Smooth muscle cell (in vitro differentiated cells): ENCODE data around the gene CAMK1D. TPM values are rescaled to one million over a fixed set of nuclear protein-coding genes. Genes with fewer than 3 reads are reported as not detected.
"Not testable (repeated sequence)": the region's sequence is repeated elsewhere in the genome, so short reads cannot be mapped to it uniquely, and the experiment has no call there.

Experiments used
- DNase-seq: peaks from one replicate; lab custom pipeline; 2025; ENCODE audit not compliant: unreplicated experiment; lab: John Stamatoyannopoulos, UW
- H2AFZ ChIP-seq: fragments of 200-600 bp; sonication (generic); 2 replicates; pipeline ENCODE4 v1.6.0; 2016; ENCODE audit warnings: antibody characterized with exemption, low read depth, mild to moderate bottlenecking
- H3F3A ChIP-seq: fragments of 200-600 bp; sonication (generic); 2 replicates; pipeline ENCODE4 v1.6.0; 2017; ENCODE audit warnings: antibody characterized with exemption, low read depth
- H3K27ac ChIP-seq: fragments of 200-600 bp; sonication (generic); 2 replicates; pipeline ENCODE4 v1.5.1; 2016; ENCODE audit warnings: low read depth, mild to moderate bottlenecking
- H3K27me3 ChIP-seq: fragments of 200-600 bp; sonication (generic); 2 replicates; pipeline ENCODE4 v1.6.1; 2016; ENCODE audit warnings: low read depth, mild to moderate bottlenecking
- H3K36me3 ChIP-seq: fragments of 200-600 bp; sonication (generic); 2 replicates; pipeline ENCODE4 v1.5.1; 2016; ENCODE audit warnings: low read depth
- H3K4me1 ChIP-seq: fragments of 200-600 bp; sonication (generic); 2 replicates; pipeline ENCODE4 v1.5.1; 2016; ENCODE audit warnings: low read depth
- H3K4me2 ChIP-seq: fragments of 200-600 bp; sonication (generic); 2 replicates; pipeline ENCODE4 v1.6.0; 2016; ENCODE audit warnings: mild to moderate bottlenecking
- H3K4me3 ChIP-seq: fragments of 200-600 bp; sonication (generic); 2 replicates; pipeline ENCODE4 v1.5.1; 2016; ENCODE audit warnings: mild to moderate bottlenecking
- H3K79me2 ChIP-seq: fragments of 200-600 bp; sonication (generic); 2 replicates; pipeline ENCODE4 v1.6.0; 2016; ENCODE audit warnings: low read depth, mild to moderate bottlenecking
- H3K9ac ChIP-seq: fragments of 200-600 bp; sonication (generic); 2 replicates; pipeline ENCODE4 v1.6.0; 2016; ENCODE audit warnings: low read depth
- H3K9me3 ChIP-seq: fragments of 200-600 bp; sonication (generic); replicated peaks from 2 replicates; pipeline ENCODE4 v1.5.1; 2016; ENCODE audit warnings: low read depth
- H4K20me1 ChIP-seq: fragments of 200-600 bp; sonication (generic); 2 replicates; pipeline ENCODE4 v1.6.0; 2016; ENCODE audit warnings: low read depth
- CTCF ChIP-seq: fragments of 200-600 bp; sonication (generic); IDR thresholded peaks from 2 replicates; pipeline ENCODE4 v1.5.1; 2017; ENCODE audit warnings: borderline replicate concordance, mild to moderate bottlenecking, antibody characterized with exemption; ENCODE audit not compliant: insufficient read depth, poor library complexity, severe bottlenecking
- WGBS: methylation state at CpG from one replicate; pipeline ENCODE4 v1.1.7; 2016; ENCODE audit warnings: low lambda C conversion rate; 5-methylcytosine and 5-hydroxymethylcytosine counted together
- polyA plus RNA-seq: library from polyadenylated mRNA; unstranded; fragments of >200 nt; fragmentation: Nextera tagmentation; extraction: Ambion mirVana; gene quantifications from 2 replicates; pipeline ENCODE4 v1.2.1, GENCODE V29; 2016
- total RNA-seq: library from RNA; depleted of rRNA; stranded (reverse); fragments of >200 nt; gene quantifications from 2 replicates; pipeline ENCODE4 v1.2.3, GENCODE V29; 2014

The CAMK1D gene
- total and polyA plus RNA-seq, 2 experiments from 2014 or later, result 1.6 to 2.3 TPM

DNA sequence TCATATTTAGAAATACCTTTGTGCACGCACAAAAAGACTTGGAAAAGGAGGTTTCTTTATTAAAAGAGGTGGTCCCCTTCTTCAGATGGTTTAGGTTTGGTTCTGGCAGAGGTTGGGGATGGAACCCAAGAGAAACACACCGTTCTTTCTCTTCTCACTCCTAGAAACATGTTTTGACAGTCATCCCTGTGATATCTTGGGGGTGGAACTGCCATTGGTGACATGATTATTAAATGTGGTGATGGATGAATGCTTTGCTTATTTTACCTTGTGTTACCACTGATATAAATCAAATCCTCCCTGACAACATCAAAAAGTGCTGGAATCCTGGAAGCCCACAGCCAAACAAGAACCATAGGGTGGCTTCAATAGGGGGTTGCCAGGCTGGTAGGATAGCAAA is 505.6 kb downstream of the CAMK1D start:
- Histone ChIP-seq H2AFZ (no peak overlapping the region), H3K9ac (no peak overlapping the region), H3K9me3 (no peaks in the 10 kb centered on the region), H3K36me3 (no peaks in the 10 kb centered on the region), H3F3A (no peaks in the 10 kb centered on the region), H3K4me1 (no peaks in the 10 kb centered on the region), H3K4me2 (no peak overlapping the region), H3K79me2 (no peaks in the 10 kb centered on the region), H3K27ac (no peak overlapping the region), H3K4me3 (no peak overlapping the region), H3K27me3 (no peaks in the 10 kb centered on the region), H4K20me1 (no peaks in the 10 kb centered on the region)
- DNase-seq, result no peak
- TF ChIP-seq CTCF, result no peak
- WGBS, result 89% methylated on average over 2 of the region's 2 CpGs

DNA sequence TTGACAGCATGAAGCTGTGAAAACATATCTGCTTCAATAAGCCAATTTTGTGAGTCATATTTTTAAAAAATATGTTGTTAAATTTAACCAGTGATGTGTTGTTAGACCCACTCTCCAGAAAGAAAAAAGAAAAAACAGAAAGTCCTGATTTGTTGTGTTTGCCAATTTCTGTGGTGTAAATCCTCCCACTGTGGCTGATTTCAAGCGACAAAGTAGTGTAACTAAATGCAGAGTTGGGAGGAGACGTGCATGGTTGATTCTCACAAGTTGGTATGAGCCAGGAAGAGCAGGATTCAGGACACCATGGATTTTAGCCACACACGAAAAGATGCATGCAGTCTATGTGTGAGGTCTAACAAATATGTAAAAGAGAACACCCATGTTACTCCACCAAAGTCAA is 513.1 kb downstream of the CAMK1D start:
- Histone ChIP-seq H3K9me3 (no peaks in the 10 kb centered on the region), H3K4me3 (no peak overlapping the region), H3K4me2 (no peak overlapping the region), H4K20me1 (no peaks in the 10 kb centered on the region), H3K79me2 (no peaks in the 10 kb centered on the region), H3F3A (no peaks in the 10 kb centered on the region), H3K27me3 (no peaks in the 10 kb centered on the region), H3K4me1 (no peaks in the 10 kb centered on the region), H2AFZ (no peak overlapping the region), H3K27ac (no peak overlapping the region), H3K36me3 (no peaks in the 10 kb centered on the region), H3K9ac (no peak overlapping the region)
- 79% methylated on average over 3 of the region's 3 CpGs for WGBS
- TF ChIP-seq CTCF, result no peak
- no peak for DNase-seq

DNA sequence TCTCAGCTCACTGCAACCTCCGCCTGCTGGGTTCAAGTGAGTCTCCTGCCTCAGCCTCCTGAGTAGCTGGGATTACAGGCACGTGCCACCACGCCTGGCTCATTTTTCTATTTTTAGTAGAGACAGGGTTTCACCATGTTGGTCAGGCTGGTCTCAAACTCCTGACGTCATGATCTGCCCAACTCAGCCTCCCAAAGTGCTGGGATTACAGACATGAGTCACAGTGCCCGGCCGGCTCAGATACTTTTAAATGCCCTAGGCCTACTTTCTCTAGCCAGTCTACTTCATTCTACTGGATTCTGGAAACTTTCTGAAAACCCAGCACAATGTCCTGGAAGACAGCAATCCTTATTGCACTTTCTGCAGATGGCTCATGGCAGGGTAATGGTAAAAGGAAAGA is 516.2 kb downstream of the CAMK1D start:
- not testable (repeated sequence) for H3K36me3 ChIP-seq, H3K9ac ChIP-seq, H3K27me3 ChIP-seq, H2AFZ ChIP-seq, H3F3A ChIP-seq, H3K4me2 ChIP-seq, DNase-seq, H4K20me1 ChIP-seq, H3K4me3 ChIP-seq, H3K9me3 ChIP-seq, H3K4me1 ChIP-seq, H3K79me2 ChIP-seq
- WGBS, result 16% methylated on average over 6 of the region's 6 CpGs
- peak overlapping the region; percentile 56 for H3K27ac ChIP-seq

DNA sequence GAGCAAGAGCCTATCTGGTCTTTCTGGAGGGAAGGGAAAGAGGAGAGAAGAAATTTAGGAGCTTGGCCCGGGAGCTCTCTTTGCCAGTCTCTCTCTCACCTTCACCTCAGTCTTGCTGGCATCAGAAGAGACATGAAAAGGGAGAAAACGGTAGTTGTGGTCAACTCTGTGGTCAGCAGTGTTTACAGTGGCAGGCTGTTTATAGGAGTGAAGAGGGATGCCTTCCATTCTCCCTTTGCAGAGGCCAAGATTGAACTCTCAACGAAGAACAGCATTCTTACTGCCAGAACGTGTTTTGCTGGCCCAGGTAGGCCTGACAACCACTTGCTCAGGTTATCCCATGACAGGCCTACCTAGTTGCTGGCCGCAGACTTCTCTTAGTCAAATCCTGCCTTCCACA is 518.9 kb downstream of the CAMK1D start:
- Histone ChIP-seq H3K27me3 (no peaks in the 10 kb centered on the region), H3K27ac (no peak overlapping the region), H3K4me1 (no peaks in the 10 kb centered on the region), H3K79me2 (no peaks in the 10 kb centered on the region), H3F3A (no peaks in the 10 kb centered on the region), H3K36me3 (no peaks in the 10 kb centered on the region), H3K4me2 (no peak overlapping the region), H3K4me3 (no peak overlapping the region), H3K9me3 (no peaks in the 10 kb centered on the region), H4K20me1 (no peaks in the 10 kb centered on the region), H3K9ac (no peak overlapping the region), H2AFZ (no peak overlapping the region)
- TF ChIP-seq CTCF, result no peak
- DNase-seq, result no peak
- WGBS, result 67% methylated on average over 5 of the region's 5 CpGs
